Measurements from ENCODE around the gene MTFR1L.

MTFR1L gene

GRCh38 chr1:25811384-25812082 is 8.2 kb upstream of the MTFR1L start:
- no peaks in the 10 kb centered on the region for H3K36me3 ChIP-seq (ENCODE audit: control insufficient read depth, insufficient read depth, low read length)
- H3K27me3 ChIP-seq (replicated peaks; ENCODE audit: control insufficient read depth, insufficient read depth, low read length), result no peaks in the 10 kb centered on the region
- no peak for DNase-seq (ENCODE audit: extremely low read depth, insufficient read length)
- no peak for TF ChIP-seq CTCF (IDR thresholded peaks at IDR 0.05; ENCODE audit: insufficient read depth, low read length, poor library complexity, severe bottlenecking)
- H3K4me3 ChIP-seq (replicated peaks; ENCODE audit: low read depth, low read length), result no peak overlapping the region

GRCh38 chr1:25813071-25813733 is 6.6 kb upstream of the MTFR1L start:
- no peak overlapping the region for H3K4me3 ChIP-seq (replicated peaks; ENCODE audit: low read depth, low read length)
- no peaks in the 10 kb centered on the region for H3K36me3 ChIP-seq (ENCODE audit: control insufficient read depth, insufficient read depth, low read length)
- TF ChIP-seq CTCF (IDR thresholded peaks at IDR 0.05; ENCODE audit: insufficient read depth, low read length, poor library complexity, severe bottlenecking), result no peak
- no peaks in the 10 kb centered on the region for H3K27me3 ChIP-seq (replicated peaks; ENCODE audit: control insufficient read depth, insufficient read depth, low read length)
- DNase-seq (ENCODE audit: extremely low read depth, insufficient read length), result no peak

GRCh38 chr1:25813734-25814471 is 5.9 kb upstream of the MTFR1L start:
- Histone ChIP-seq H3K36me3 (ENCODE audit: control insufficient read depth, insufficient read depth, low read length) (no peaks in the 10 kb centered on the region), H3K4me3 (replicated peaks; ENCODE audit: low read depth, low read length) (no peak overlapping the region), H3K27me3 (replicated peaks; ENCODE audit: control insufficient read depth, insufficient read depth, low read length) (no peaks in the 10 kb centered on the region)
- peak; percentile 24 for TF ChIP-seq CTCF (IDR thresholded peaks at IDR 0.05; ENCODE audit: insufficient read depth, low read length, poor library complexity, severe bottlenecking)
- no peak for DNase-seq (ENCODE audit: extremely low read depth, insufficient read length)

GRCh38 chr1:25814549-25815087 is 5.1 kb upstream of the MTFR1L start:
- Histone ChIP-seq H3K4me3 (replicated peaks; ENCODE audit: low read depth, low read length) (no peak overlapping the region), H3K36me3 (ENCODE audit: control insufficient read depth, insufficient read depth, low read length) (no peaks in the 10 kb centered on the region), H3K27me3 (replicated peaks; ENCODE audit: control insufficient read depth, insufficient read depth, low read length) (no peaks in the 10 kb centered on the region)
- no peak for TF ChIP-seq CTCF (IDR thresholded peaks at IDR 0.05; ENCODE audit: insufficient read depth, low read length, poor library complexity, severe bottlenecking)
- no peak for DNase-seq (ENCODE audit: extremely low read depth, insufficient read length)

- Histone ChIP-seq H3K27me3 (replicated peaks; ENCODE audit: control insufficient read depth, insufficient read depth, low read length) (no peaks in the 10 kb centered on the region), H3K36me3 (ENCODE audit: control insufficient read depth, insufficient read depth, low read length) (no peaks in the 10 kb centered on the region), H3K4me3 (replicated peaks; ENCODE audit: low read depth, low read length) (no peak overlapping the region)
- no peak for TF ChIP-seq CTCF (IDR thresholded peaks at IDR 0.05; ENCODE audit: insufficient read depth, low read length, poor library complexity, severe bottlenecking)
- no peak for DNase-seq (ENCODE audit: extremely low read depth, insufficient read length)
Measured at GRCh38 chr1:25815208-25816111, 4.3 kb upstream of the MTFR1L start.
